Peyer's patch (tissue), 4 donors: ENCODE results near the gene MACO1.

Experiments used
- CTCF ChIP-seq, 6 experiments: fragments of 450-650 bp in 4 of 6; fragments of 200-600 bp in 2 of 6; sonication (generic) in 1 of 6; IDR thresholded peaks; one replicate each; pipeline ENCODE4 v1.5.1; 2017 to 2019; ENCODE audit warnings: antibody characterized with exemption in 6 of 6, mild to moderate bottlenecking in 3 of 6, moderate library complexity in 1 of 6
- POLR2A ChIP-seq, 2 donors: fragments of 450-650 bp; IDR thresholded peaks; one replicate each; pipeline ENCODE4 v1.5.1; 2017; ENCODE audit warnings: antibody characterized with exemption in 2 of 2, mild to moderate bottlenecking in 2 of 2, moderate library complexity in 2 of 2

- no peak for TF ChIP-seq CTCF (IDR thresholded peaks at IDR 0.05)
- no peak for TF ChIP-seq POLR2A (IDR thresholded peaks at IDR 0.05)
These were observed 28.0 kb downstream of the MACO1 start for GRCh38 chr1:25458541-25459298.
